Activated T-helper 2 cell treated with anti-CD3 and anti-CD28 coated beads, Interferon-gamma antibody, Interleukin-2, Interleukin-4, amounts not matched to agents 10 μg/mL and 5 μg/mL and 100 μg/mL, durations not matched to agents 14 hours and 24 hours and 36 hours (primary cell): Measurements from ENCODE around the gene H19. TPM values are rescaled to one million over a fixed set of nuclear protein-coding genes. Genes with fewer than 3 reads are reported as not detected.

ENCODE experiments used
- DNase-seq: peaks from one replicate; pipeline ENCODE4 v3.0.0; 2021; ENCODE audit warnings: low spot score
- H3K27ac Mint-ChIP-seq: one replicate; pipeline ENCODE4 v1.8.0; 2021; ENCODE audit warnings: mixed read lengths
- H3K27me3 Mint-ChIP-seq: one replicate; pipeline ENCODE4 v1.8.0; 2021; ENCODE audit warnings: low read depth, mixed read lengths
- H3K36me3 Mint-ChIP-seq: one replicate; pipeline ENCODE4 v1.8.0; 2021; ENCODE audit warnings: low read depth, mixed read lengths
- H3K4me1 Mint-ChIP-seq: one replicate; pipeline ENCODE4 v1.8.0; 2021; ENCODE audit warnings: low read depth, mixed read lengths
- H3K4me3 Mint-ChIP-seq: one replicate; pipeline ENCODE4 v1.8.0; 2021; ENCODE audit warnings: low read depth, mild to moderate bottlenecking, moderate library complexity, mixed read lengths
- H3K9me3 Mint-ChIP-seq: one replicate; pipeline ENCODE4 v1.8.0; 2021; ENCODE audit warnings: mixed read lengths
- intact Hi-C: fragments of 100-400 bp; cut with micrococcal nuclease; formaldehyde crosslinking; loops from one replicate; pipeline ENCODE4 v1.15.1; 2023
- total RNA-seq: library from RNA; stranded (reverse); gene quantifications from 2 replicates; pipeline ENCODE4 v1.2.3, GENCODE V29; 2022

H19 gene
- total RNA-seq, 1 donor from 2014 or later: not detected

- Mint-ChIP-seq H3K27me3 (no peaks in the 10 kb centered on the region), H3K36me3 (no peaks in the 10 kb centered on the region), H3K4me1 (no peaks in the 10 kb centered on the region), H3K9me3 (no peaks in the 10 kb centered on the region), H3K4me3 (no peak overlapping the region), H3K27ac (no peak overlapping the region)
- no peak for DNase-seq
- intact Hi-C loops: no loop called here
Measured at GRCh38 chr11:1975185-1975584, 22.5 kb downstream of the H19 start.

- Mint-ChIP-seq H3K4me3 (no peak overlapping the region), H3K36me3 (no peaks in the 10 kb centered on the region), H3K27me3 (no peaks in the 10 kb centered on the region), H3K9me3 (no peaks in the 10 kb centered on the region), H3K4me1 (no peaks in the 10 kb centered on the region), H3K27ac (no peak overlapping the region)
- intact Hi-C loops: no loop called here
- no peak for DNase-seq
Measured at GRCh38 chr11:1970956-1971355, 26.7 kb downstream of the H19 start.

- Mint-ChIP-seq H3K4me3 (no peak overlapping the region), H3K9me3 (no peaks in the 10 kb centered on the region), H3K27me3 (no peaks in the 10 kb centered on the region), H3K4me1 (no peaks in the 10 kb centered on the region), H3K36me3 (no peaks in the 10 kb centered on the region), H3K27ac (no peak overlapping the region)
- no peak for DNase-seq
- intact Hi-C loops: no loop called here
Measured at GRCh38 chr11:1969776-1970175, 27.9 kb downstream of the H19 start.

GRCh38 chr11:1969035-1969434, 28.6 kb downstream of the H19 start:
- Mint-ChIP-seq H3K4me1 (no peaks in the 10 kb centered on the region), H3K36me3 (no peaks in the 10 kb centered on the region), H3K4me3 (no peak overlapping the region), H3K27ac (no peak overlapping the region), H3K9me3 (no peaks in the 10 kb centered on the region), H3K27me3 (no peaks in the 10 kb centered on the region)
- DNase-seq: no peak
- intact Hi-C loops: no loop called here

GRCh38 chr11:1968454-1969002, 29.1 kb downstream of the H19 start:
- Mint-ChIP-seq H3K4me3 (no peak overlapping the region), H3K36me3 (no peaks in the 10 kb centered on the region), H3K4me1 (no peaks in the 10 kb centered on the region), H3K27me3 (no peaks in the 10 kb centered on the region), H3K9me3 (no peaks in the 10 kb centered on the region), H3K27ac (no peak overlapping the region)
- intact Hi-C loops: no loop called here
- no peak for DNase-seq

GRCh38 chr11:1967641-1968225, 29.9 kb downstream of the H19 start:
- intact Hi-C loops: no loop called here
- Mint-ChIP-seq H3K27ac (no peak overlapping the region), H3K36me3 (no peaks in the 10 kb centered on the region), H3K4me1 (no peaks in the 10 kb centered on the region), H3K27me3 (no peaks in the 10 kb centered on the region), H3K9me3 (no peaks in the 10 kb centered on the region), H3K4me3 (no peak overlapping the region)
- no peak for DNase-seq

- H3K4me1 Mint-ChIP-seq: no peaks in the 10 kb centered on the region
- intact Hi-C loops: no loop called here
- no peaks in the 10 kb centered on the region for H3K36me3 Mint-ChIP-seq
- no peak for DNase-seq
- H3K9me3 Mint-ChIP-seq: no peaks in the 10 kb centered on the region
- H3K27ac Mint-ChIP-seq: no peak overlapping the region
- H3K27me3 Mint-ChIP-seq: no peaks in the 10 kb centered on the region
- no peak overlapping the region for H3K4me3 Mint-ChIP-seq
Measured at GRCh38 chr11:1966531-1966930, 31.1 kb downstream of the H19 start.

GRCh38 chr11:1964955-1965354, 32.7 kb downstream of the H19 start:
- H3K4me3 Mint-ChIP-seq: no peak overlapping the region
- no peaks in the 10 kb centered on the region for H3K27me3 Mint-ChIP-seq
- no peak overlapping the region for H3K27ac Mint-ChIP-seq
- DNase-seq: no peak
- H3K4me1 Mint-ChIP-seq: no peaks in the 10 kb centered on the region
- intact Hi-C loops: no loop called here
- H3K36me3 Mint-ChIP-seq: no peaks in the 10 kb centered on the region
- no peaks in the 10 kb centered on the region for H3K9me3 Mint-ChIP-seq

- Mint-ChIP-seq H3K27me3 (no peaks in the 10 kb centered on the region), H3K9me3 (no peaks in the 10 kb centered on the region), H3K4me1 (no peaks in the 10 kb centered on the region), H3K4me3 (no peak overlapping the region), H3K36me3 (no peaks in the 10 kb centered on the region), H3K27ac (no peak overlapping the region)
- intact Hi-C loops: no loop called here
- no peak for DNase-seq
Measured at GRCh38 chr11:1964348-1964747, 33.3 kb downstream of the H19 start.

- Mint-ChIP-seq H3K27me3 (no peaks in the 10 kb centered on the region), H3K4me1 (no peaks in the 10 kb centered on the region), H3K4me3 (no peak overlapping the region)
Measured at GRCh38 chr11:1963864-1964263, 33.8 kb downstream of the H19 start.

GRCh38 chr11:1959786-1960185, 37.9 kb downstream of the H19 start:
- Mint-ChIP-seq H3K9me3 (no peaks in the 10 kb centered on the region), H3K27me3 (no peaks in the 10 kb centered on the region), H3K36me3 (no peaks in the 10 kb centered on the region), H3K27ac (no peak overlapping the region), H3K4me3 (no peak overlapping the region), H3K4me1 (no peaks in the 10 kb centered on the region)
- DNase-seq: no peak
- intact Hi-C loops: no loop called here

More at GRCh38 chr11:1963864-1964263, 33.8 kb downstream of the H19 start:
- intact Hi-C loops: no loop called here
- Mint-ChIP-seq H3K9me3 (no peaks in the 10 kb centered on the region), H3K27ac (no peak overlapping the region), H3K36me3 (no peaks in the 10 kb centered on the region)
- no peak for DNase-seq

- intact Hi-C loops: no loop called here
- no peak overlapping the region for H3K4me3 Mint-ChIP-seq
- no peaks in the 10 kb centered on the region for H3K4me1 Mint-ChIP-seq
- no peak for DNase-seq
- no peak overlapping the region for H3K27ac Mint-ChIP-seq
- H3K27me3 Mint-ChIP-seq: no peaks in the 10 kb centered on the region
- no peaks in the 10 kb centered on the region for H3K36me3 Mint-ChIP-seq
- no peaks in the 10 kb centered on the region for H3K9me3 Mint-ChIP-seq
Measured at GRCh38 chr11:1958367-1958766, 39.3 kb downstream of the H19 start.

GRCh38 chr11:1953489-1954266, 44.0 kb downstream of the H19 start:
- peak; percentile 8 for DNase-seq
- intact Hi-C loops: no loop called here

More at GRCh38 chr11:1953489-1954266, 44.0 kb downstream of the H19 start:
- H3K4me1 Mint-ChIP-seq: no peaks in the 10 kb centered on the region
- H3K9me3 Mint-ChIP-seq: no peaks in the 10 kb centered on the region
- no peak overlapping the region for H3K27ac Mint-ChIP-seq
- H3K27me3 Mint-ChIP-seq: no peaks in the 10 kb centered on the region
- H3K36me3 Mint-ChIP-seq: no peaks in the 10 kb centered on the region
- H3K4me3 Mint-ChIP-seq: no peak overlapping the region
